ENCODE data around the gene SMG5. TPM values are rescaled to one million over a fixed set of nuclear protein-coding genes. Genes with fewer than 3 reads are reported as not detected.

SMG5 gene
- total RNA-seq, 1 donor from 2014 or later: 45.9 TPM

GRCh38 chr1:156204686-156205085 is 77.9 kb downstream of the SMG5 start:
- Mint-ChIP-seq H3K9me3 (no peaks in the 10 kb centered on the region), H3K4me1 (no peaks in the 10 kb centered on the region), H3K4me3 (no peak overlapping the region), H3K27ac (no peak overlapping the region), H3K36me3 (peaks cover 9% of the 10 kb centered on the region), H3K27me3 (ENCODE audit: insufficient read depth, low read depth) (peaks cover 2% of the 10 kb centered on the region)
- H3K36me3 ChIP-seq: no peaks in the 10 kb centered on the region
- no peak overlapping the region for H3K4me2 ChIP-seq
- no peak overlapping the region for H3K27ac ChIP-seq
- H3F3A ChIP-seq (ENCODE audit: low read depth): no peaks in the 10 kb centered on the region
- H3K9ac ChIP-seq: no peak overlapping the region
- no peak for DNase-seq (ENCODE audit: low spot score)
- no peaks in the 10 kb centered on the region for H3K4me1 ChIP-seq
- no peaks in the 10 kb centered on the region for H4K20me1 ChIP-seq (ENCODE audit: low read depth)
- no peak overlapping the region for H3K4me3 ChIP-seq
- no peak overlapping the region for H2AFZ ChIP-seq (replicated peaks)
- no peaks in the 10 kb centered on the region for H3K79me2 ChIP-seq (ENCODE audit: low read depth)
- no peak for TF ChIP-seq EZH2 (IDR thresholded peaks at IDR 0.05)
- H3K9me3 ChIP-seq (ENCODE audit: low read depth): no peaks in the 10 kb centered on the region
- no peaks in the 10 kb centered on the region for H3K27me3 ChIP-seq

GRCh38 chr1:156203331-156203730 is 79.3 kb downstream of the SMG5 start:
- H3K79me2 ChIP-seq (ENCODE audit: low read depth): peaks cover 5% of the 10 kb centered on the region
- no peak overlapping the region for H3K4me3 Mint-ChIP-seq
- no peaks in the 10 kb centered on the region for H3K36me3 ChIP-seq
- no peak overlapping the region for H3K4me2 ChIP-seq
- no peak overlapping the region for H2AFZ ChIP-seq (replicated peaks)
- H3K4me3 ChIP-seq: no peak overlapping the region
- H4K20me1 ChIP-seq (ENCODE audit: low read depth): no peaks in the 10 kb centered on the region
- peaks cover 11% of the 10 kb centered on the region for H3K36me3 Mint-ChIP-seq
- no peak for DNase-seq (ENCODE audit: low spot score)
- H3K4me1 ChIP-seq: no peaks in the 10 kb centered on the region
- no peak overlapping the region for H3K9ac ChIP-seq
- H3K4me1 Mint-ChIP-seq: no peaks in the 10 kb centered on the region
- H3F3A ChIP-seq (ENCODE audit: low read depth): no peaks in the 10 kb centered on the region
- peaks cover 2% of the 10 kb centered on the region for H3K27me3 Mint-ChIP-seq (ENCODE audit: insufficient read depth, low read depth)
- H3K27ac ChIP-seq: no peak overlapping the region
- no peak overlapping the region for H3K27ac Mint-ChIP-seq
- TF ChIP-seq EZH2 (IDR thresholded peaks at IDR 0.05) (no peak), CTCF (IDR thresholded peaks at IDR 0.05) (no peak), EZH2phosphoT487 (IDR thresholded peaks at IDR 0.05) (no peak)
- H3K9me3 ChIP-seq (ENCODE audit: low read depth): no peaks in the 10 kb centered on the region
- H3K9me3 Mint-ChIP-seq: no peaks in the 10 kb centered on the region
- no peaks in the 10 kb centered on the region for H3K27me3 ChIP-seq

GRCh38 chr1:156200044-156200443 is 82.6 kb downstream of the SMG5 start:
- H3K79me2 ChIP-seq (ENCODE audit: low read depth): peaks cover 37% of the 10 kb centered on the region
- no peaks in the 10 kb centered on the region for H3K27me3 ChIP-seq
- no peak overlapping the region for H2AFZ ChIP-seq (replicated peaks)
- H3K4me3 ChIP-seq: no peak overlapping the region
- peaks cover 13% of the 10 kb centered on the region for H3K36me3 Mint-ChIP-seq
- no peaks in the 10 kb centered on the region for H3F3A ChIP-seq (ENCODE audit: low read depth)
- no peak overlapping the region for H3K27ac Mint-ChIP-seq
- no peak overlapping the region for H3K4me3 Mint-ChIP-seq
- H3K4me1 ChIP-seq: no peaks in the 10 kb centered on the region
- no peaks in the 10 kb centered on the region for H3K36me3 ChIP-seq
- no peaks in the 10 kb centered on the region for H3K9me3 ChIP-seq (ENCODE audit: low read depth)
- DNase-seq (ENCODE audit: low spot score): no peak
- peaks cover 2% of the 10 kb centered on the region for H3K4me1 Mint-ChIP-seq
- H3K9me3 Mint-ChIP-seq: no peaks in the 10 kb centered on the region
- no peak overlapping the region for H3K27ac ChIP-seq
- TF ChIP-seq CTCF (IDR thresholded peaks at IDR 0.05): no peak
- TF ChIP-seq EZH2phosphoT487 (IDR thresholded peaks at IDR 0.05): no peak
- no peak for TF ChIP-seq EZH2 (IDR thresholded peaks at IDR 0.05)
- H3K9ac ChIP-seq: no peak overlapping the region
- no peaks in the 10 kb centered on the region for H4K20me1 ChIP-seq (ENCODE audit: low read depth)
- H3K4me2 ChIP-seq: no peak overlapping the region
- H3K27me3 Mint-ChIP-seq (ENCODE audit: insufficient read depth, low read depth): peaks cover 3% of the 10 kb centered on the region

Other genes starting within 250 kb of the SMG5 start
- gene UBQLN4, start 229.0 kb downstream of the SMG5 start, total RNA-seq (ENCODE audit: low replicate concordance): 43.7 and 64.9 TPM in 2 replicates
- gene LAMTOR2, start 228.0 kb downstream of the SMG5 start, total RNA-seq (ENCODE audit: low replicate concordance): 29.4 and 50.6 TPM in 2 replicates
- gene RAB25, start 221.7 kb downstream of the SMG5 start, total RNA-seq (ENCODE audit: low replicate concordance): 2.4 and 7.7 TPM in 2 replicates
- gene MEX3A, start 200.4 kb downstream of the SMG5 start, total RNA-seq (ENCODE audit: low replicate concordance): 32.2 and 62.6 TPM in 2 replicates
- 20.5 and 35.8 TPM in 2 replicates for gene LMNA, start 168.1 kb downstream of the SMG5 start, total RNA-seq (ENCODE audit: low replicate concordance)
- 0.69 and 1.8 TPM in 2 replicates for gene SEMA4A, start 129.2 kb downstream of the SMG5 start, total RNA-seq (ENCODE audit: low replicate concordance)
- gene SLC25A44, start 88.7 kb downstream of the SMG5 start, total RNA-seq (ENCODE audit: low replicate concordance): 4.6 and 9.4 TPM in 2 replicates
- 99.3 and 103 TPM in 2 replicates for gene PMF1, start 69.8 kb downstream of the SMG5 start, total RNA-seq (ENCODE audit: low replicate concordance)
- gene BGLAP, start 40.6 kb downstream of the SMG5 start, total RNA-seq (ENCODE audit: low replicate concordance): 0.22 and 0.40 TPM in 2 replicates
- gene PAQR6, start 34.8 kb downstream of the SMG5 start, total RNA-seq (ENCODE audit: low replicate concordance): 5.0 and 8.5 TPM in 2 replicates
- gene TMEM79, start 1.5 kb upstream of the SMG5 start, total RNA-seq (ENCODE audit: low replicate concordance): 1.7 and 3.2 TPM in 2 replicates
- 38.7 and 52.3 TPM in 2 replicates for gene GLMP, start 12.9 kb upstream of the SMG5 start, total RNA-seq (ENCODE audit: low replicate concordance)
- 0.34 TPM in 1 of 2 replicates, not detected in the other for gene VHLL, start 16.5 kb upstream of the SMG5 start, total RNA-seq (ENCODE audit: low replicate concordance)
- 434 and 523 TPM in 2 replicates for gene CCT3, start 55.5 kb upstream of the SMG5 start, total RNA-seq (ENCODE audit: low replicate concordance)
- gene TSACC, start 55.7 kb upstream of the SMG5 start, total RNA-seq (ENCODE audit: low replicate concordance): 0.87 TPM in 1 of 2 replicates, not detected in the other
- gene RHBG, start 86.4 kb upstream of the SMG5 start, total RNA-seq (ENCODE audit: low replicate concordance): not detected in 2 replicates
- gene MEF2D, start 217.9 kb upstream of the SMG5 start, total RNA-seq (ENCODE audit: low replicate concordance): 1.8 and 7.1 TPM in 2 replicates

Data from neural progenitor cell (in vitro differentiated cells).